Left colon (tissue), 2 donors: ENCODE results near the gene PTPRH. TPM values are rescaled to one million over a fixed set of nuclear protein-coding genes. Genes with fewer than 3 reads are reported as not detected.
A peak's percentile ranks its signal among the peaks of the same experiment; 100 is the strongest.

ENCODE experiments used
- ATAC-seq: fragments of 200-7000 bp; cut with Tn5 transposase; one replicate; pipeline ENCODE4 v1.9.1; 2020; ENCODE audit warnings: mild to moderate bottlenecking, moderate library complexity
- DNase-seq, 2 donors: peaks; one replicate each; pipeline ENCODE4 v3.0.0-alpha.2; 2020
- intact Hi-C, 2 donors: fragments of 100-400 bp; cut with DNase I in 1 of 2; cut with micrococcal nuclease in 1 of 2; formaldehyde crosslinking; loops; one replicate each; pipeline versions ENCODE4 v1.11.2 to v1.14.0; 2022; cut with DNase I, micrococcal nuclease
- total RNA-seq, 2 donors: library from RNA; stranded (reverse); fragmentation: NEBNext Ultra II Directional; extraction: Animal tissue kit (Norgen Biotek cat#: 25700); gene quantifications; one replicate each; pipeline ENCODE4 v1.2.1, GENCODE V29; 2021
- donor health status: DM: no; HTN: no; CAD: no.
- donor health status: DM: yes; HTN: yes; CAD: no.

PTPRH gene
- total RNA-seq, 2 donors from 2014 or later: 95.7 to 104 TPM

DNA sequence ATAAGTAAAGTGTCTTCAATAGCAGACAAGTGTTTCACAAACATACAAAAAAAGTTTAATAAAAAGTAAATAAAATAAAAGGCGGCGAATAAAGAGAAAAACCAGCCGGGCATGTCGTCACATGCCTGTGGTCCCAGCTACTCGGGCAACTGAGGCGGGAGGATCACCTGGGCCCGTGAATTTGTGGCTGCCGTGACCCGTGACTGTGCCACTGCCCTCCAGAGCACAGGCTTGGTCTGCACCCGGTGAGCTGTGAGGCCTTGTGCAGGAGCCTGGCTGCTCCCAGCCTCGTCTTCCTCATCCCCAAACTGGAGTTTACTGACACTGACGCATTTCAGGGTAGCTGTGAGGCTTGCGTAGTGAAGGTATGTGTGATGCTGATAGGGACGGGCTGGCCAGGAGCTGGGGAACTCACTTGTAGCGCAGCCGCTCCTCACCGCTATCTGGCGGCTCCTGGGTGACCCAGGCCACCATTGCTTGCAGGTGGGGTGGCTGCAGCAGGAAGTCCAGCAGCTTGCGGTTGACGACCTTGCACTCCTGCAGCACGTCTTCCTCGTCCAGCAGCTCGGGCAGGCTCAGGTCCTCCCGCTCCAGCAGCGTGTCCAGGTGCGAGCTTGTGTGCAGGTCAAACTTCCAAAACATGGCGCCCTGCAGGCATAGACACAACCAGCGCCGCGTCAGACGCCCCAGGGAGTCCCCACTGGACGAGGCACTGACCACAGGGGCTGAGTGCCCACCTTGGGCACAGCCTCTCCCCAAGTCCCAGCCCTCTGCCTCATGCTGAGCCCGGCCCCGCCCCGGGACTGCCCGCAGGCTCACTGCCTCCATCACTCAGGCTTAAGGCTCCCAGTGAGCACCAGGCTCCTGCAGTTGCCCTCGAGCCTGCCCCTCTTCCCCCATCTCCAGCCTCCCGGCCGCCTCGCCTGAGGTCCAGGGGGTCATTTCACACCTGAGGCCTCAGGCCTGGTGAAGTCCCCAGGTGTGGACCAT lies 37.5 kb upstream of the PTPRH start:
- no peak for ATAC-seq
- intact Hi-C loops: no loop called here
- no peak for DNase-seq

DNA sequence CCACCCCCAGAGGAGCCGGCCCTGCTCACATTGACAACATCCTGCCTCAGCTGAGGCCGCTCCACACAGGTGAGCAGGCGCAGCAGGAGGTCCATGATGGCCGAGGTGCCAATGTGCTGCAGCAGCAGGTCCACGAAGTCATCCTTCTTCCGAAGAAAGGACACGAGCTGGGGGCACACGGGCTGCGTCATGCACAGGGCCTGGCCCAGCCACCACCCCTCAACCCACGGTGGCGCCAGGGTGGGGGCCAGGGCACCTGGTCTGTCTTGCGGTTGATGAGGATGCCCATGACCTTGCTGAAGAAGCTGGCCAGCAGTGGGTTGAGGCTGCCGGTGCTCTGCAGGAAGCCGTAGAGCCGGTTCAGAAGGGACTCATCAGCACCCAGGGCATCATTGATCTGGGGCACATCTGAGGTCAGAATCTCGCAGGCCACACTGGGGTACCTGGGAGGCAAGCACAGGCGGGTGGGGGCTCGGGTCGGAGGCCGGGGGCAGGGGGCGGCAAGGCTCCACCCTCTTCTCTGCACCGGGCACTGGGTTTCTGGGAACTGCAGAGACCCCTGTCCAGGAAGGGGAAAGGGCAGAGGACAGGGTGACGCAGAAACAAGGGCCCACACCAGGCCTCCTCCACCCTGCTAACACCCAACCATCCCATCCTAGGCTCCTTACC lies 36.1 kb upstream of the PTPRH start:
- ATAC-seq (no peak), DNase-seq (no peak)
- intact Hi-C loops: no loop called here

- intact Hi-C loops: no loop called here
- DNase-seq (no peak), ATAC-seq (no peak)
Observed at GRCh38 chr19:55244004-55244680, 34.8 kb upstream of the PTPRH start.

GRCh38 chr19:55242517-55242916 lies 33.2 kb upstream of the PTPRH start:
- DNase-seq: no peak
- no peak for ATAC-seq
- intact Hi-C loops: no loop called here

DNA sequence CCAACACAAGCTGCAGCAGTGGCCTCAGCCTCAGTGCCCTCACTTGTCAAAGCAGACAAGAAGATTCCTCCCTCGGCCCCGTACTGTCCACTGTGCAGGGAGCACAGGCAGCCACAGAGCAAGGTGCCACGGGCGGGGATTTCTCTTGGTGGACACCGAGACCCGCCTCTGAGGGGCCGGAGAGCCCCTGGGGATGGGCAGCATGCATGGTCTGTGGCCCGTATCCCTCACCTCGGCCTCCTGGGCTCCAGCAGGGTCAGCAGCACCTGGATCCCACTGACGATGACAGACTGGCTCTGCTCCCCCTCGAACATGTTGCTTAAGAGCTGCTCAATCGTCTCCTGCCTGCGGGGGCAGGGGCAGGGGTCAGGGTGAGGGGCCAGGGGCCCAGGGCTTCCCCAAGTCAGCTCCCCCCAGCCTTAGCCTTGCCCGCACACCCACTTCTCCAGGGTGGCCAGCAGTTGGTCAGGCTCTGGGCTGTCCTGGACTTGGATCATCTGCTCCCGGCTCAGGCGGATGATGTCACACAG lies 32.7 kb upstream of the PTPRH start:
- ATAC-seq (no peak), DNase-seq (no peak)
- intact Hi-C loops: no loop called here

DNA sequence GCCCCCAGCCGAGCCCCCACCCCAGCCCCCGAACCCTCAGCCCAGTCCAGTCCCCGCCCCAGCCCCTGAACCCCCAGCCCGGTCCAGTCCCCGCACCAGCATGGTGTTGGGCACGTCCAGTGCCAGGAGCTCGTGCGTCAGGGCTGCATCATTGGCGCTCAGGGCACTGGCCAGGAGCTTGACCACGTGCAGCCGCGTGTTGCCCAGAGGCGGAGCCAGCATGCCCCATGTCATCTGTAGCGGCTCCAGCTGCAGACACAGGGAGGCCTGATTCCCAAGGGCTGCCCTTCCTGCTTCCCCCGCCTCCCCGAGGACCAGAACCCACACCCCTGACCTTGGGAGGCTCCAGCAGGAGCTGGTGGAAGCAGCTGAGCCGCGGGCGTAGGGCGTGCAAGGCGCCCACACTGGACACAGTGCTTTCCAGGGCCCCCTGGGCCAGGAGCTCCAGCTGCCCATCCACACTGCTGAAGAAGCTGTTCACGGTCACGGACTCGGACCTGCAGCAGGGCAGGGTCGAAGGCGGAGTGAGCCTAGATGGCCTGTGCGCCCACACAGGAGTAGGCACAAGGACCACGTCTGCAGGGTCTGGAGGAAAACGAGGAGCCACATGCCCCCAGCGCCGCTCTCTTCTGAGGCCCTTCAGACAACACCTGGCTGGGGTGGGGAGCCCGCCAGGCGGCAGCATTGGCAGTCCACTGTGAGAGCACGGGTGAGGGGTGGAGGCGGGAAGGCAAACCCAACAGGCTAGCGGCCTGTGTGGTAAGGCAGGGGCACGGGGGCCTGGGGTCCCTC lies 32.0 kb upstream of the PTPRH start:
- intact Hi-C loops: no loop called here
- peak; percentile 6 for ATAC-seq

DNA sequence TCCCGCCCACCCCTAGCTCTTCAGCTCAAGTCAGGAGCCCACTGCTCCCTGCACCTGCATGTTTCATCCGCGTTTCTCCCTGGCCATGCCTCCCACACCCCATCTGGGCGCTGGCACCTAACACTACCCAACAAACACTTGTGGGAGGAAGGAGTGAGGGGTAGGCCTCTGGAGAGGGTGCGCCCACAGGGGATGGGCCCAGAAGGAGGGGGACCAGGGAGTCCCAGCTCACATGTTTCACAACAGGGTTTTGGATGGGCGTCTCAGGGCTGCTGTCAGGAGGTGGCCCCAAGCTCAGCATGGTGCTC lies 31.4 kb upstream of the PTPRH start:
- intact Hi-C loops: no loop called here
- ATAC-seq (no peak), DNase-seq (no peak)

More for the DNA sequence above, 32.0 kb upstream of the PTPRH start:
- no peak for DNase-seq

DNA sequence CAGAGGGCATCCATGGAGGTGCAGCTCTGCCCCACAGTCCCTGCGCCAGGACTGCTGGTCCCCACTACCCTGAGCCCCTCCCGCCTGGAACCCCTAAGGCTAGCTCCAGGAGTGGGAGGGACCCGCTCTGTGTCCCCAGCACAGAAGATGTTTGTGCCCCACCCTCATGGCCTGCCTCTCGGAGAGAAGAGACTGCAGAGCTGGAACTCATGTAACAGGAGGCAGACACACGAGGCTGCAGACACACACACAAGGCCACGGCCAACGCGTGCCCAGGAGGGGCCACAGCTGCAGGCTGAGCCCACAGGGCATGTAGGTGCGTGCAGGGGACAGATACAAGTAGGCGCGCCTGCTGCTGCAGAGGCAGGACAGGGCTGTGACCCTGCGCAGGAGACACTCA lies 29.7 kb upstream of the PTPRH start:
- DNase-seq (no peak), ATAC-seq (no peak)
- intact Hi-C loops: no loop called here

GRCh38 chr19:55238030-55238429 lies 28.7 kb upstream of the PTPRH start:
- DNase-seq: no peak
- intact Hi-C loops: no loop called here
- no peak for ATAC-seq

DNA sequence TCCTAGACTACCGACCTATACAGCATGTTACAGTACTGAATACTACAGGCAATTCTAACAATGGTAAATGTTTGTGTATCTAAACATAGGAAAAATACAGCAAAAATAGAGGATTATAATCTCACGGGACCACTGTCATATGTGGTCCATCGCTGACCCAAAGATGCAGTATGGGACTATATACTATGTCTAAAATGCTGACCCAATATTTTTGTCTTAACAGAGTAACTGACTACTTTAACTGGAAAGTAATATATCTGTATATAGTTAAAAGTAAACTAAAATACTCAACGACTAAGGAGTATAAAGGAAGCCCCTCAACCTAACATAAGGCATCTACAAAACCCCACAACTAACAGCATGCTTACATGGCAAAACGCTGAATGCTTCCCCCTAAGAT lies 23.7 kb upstream of the PTPRH start:
- ATAC-seq (no peak), DNase-seq (no peak)
- intact Hi-C loops: no loop called here

DNA sequence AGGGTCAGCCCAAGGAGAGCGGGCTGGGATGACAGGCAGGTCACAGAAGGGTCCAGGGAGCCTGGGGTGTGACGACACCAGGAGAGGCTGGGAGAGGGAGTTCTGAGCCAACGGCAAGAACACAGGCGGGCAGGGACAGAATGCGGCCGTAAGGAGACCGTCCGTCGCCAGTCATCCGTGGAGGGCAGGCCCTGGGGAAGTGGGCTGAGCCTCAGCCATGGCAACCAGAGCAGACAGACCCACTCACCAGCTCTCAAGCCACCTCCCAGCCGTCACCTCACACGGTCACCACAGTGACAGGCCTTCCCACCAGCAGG lies 22.9 kb upstream of the PTPRH start:
- intact Hi-C loops: no loop called here
- ATAC-seq (no peak), DNase-seq (no peak)

- no peak for ATAC-seq
- intact Hi-C loops: no loop called here
- DNase-seq: no peak
Observed at GRCh38 chr19:55231391-55232285, 22.3 kb upstream of the PTPRH start.

DNA sequence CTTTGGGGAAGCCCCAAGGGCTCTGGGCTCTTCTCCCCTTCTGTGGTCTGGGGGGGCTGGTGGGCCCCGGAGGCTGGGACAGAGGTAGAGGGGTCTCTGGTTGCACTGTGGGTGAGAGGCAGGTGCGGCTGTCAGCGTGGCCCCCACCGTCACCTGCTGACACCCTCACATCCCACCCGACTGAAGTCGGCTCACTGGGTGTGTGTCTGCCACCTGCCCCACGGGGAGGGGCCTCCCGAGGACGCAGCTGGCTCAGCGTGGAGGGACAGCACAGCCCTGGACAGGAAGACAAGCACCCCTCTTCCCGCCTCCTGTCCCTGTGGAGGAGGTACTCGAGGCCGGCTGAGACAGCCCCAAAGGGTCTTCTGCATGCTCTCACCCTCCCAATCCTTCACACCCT lies 21.5 kb upstream of the PTPRH start:
- intact Hi-C loops: no loop called here
- ATAC-seq (no peak), DNase-seq (no peak)

- DNase-seq: no peak
- ATAC-seq: no peak
- intact Hi-C loops: no loop called here
Observed at GRCh38 chr19:55230329-55230728, 21.0 kb upstream of the PTPRH start.

DNA sequence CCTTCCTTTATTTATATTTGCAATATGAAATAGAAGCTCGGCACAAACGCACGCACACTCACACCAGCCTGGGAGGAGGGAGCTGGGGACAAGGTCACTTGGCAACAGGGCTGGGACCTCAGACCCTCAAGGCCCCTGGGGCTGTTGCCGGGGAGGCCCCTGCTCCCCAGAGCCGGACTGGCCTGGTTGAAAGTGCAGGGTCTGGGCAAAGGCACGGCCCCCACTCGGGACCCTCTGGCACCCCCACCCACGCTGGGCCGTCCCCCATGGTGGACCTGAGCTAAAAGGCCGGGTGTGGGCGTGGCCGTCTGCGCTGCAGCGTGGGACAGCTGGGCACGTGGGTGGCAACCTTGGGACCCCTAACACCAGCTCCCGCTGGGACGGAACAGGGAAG lies 20.5 kb upstream of the PTPRH start:
- intact Hi-C loops: no loop called here
- DNase-seq: no peak
- ATAC-seq: no peak

DNA sequence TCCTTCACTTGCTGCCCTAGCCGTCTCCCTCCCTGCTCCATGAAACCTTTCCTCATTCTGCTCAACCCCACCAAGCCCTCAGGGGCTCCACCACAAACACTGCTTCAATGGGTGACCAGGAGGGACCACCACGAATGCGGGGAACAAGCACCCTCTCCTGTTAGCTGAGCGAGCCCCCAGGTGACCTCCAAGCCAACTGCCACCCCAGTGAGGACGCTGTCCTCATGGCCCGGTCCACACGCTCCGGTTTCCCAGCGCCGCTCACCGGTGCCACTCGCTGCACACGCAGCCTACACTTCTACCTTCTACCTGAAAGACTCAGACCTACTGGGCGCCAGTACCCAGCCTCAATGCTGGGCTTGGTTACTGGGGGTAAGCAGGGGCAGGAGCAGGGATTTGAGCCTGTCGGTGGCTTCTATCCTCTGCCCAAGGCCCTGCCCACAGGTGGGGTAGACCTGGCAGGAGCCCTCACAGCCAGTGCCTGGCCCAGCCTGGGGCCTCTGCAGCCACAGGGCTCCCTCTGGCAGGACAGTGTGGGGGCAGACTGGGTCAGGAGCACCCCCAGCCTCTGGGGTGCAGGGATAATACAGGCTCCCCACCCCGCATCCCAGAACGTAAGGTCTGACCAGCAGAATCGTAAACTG lies 20.0 kb upstream of the PTPRH start:
- no peak for DNase-seq
- ATAC-seq: no peak
- intact Hi-C loops: no loop called here

- DNase-seq: no peak
Observed at GRCh38 chr19:55228403-55229031, 19.2 kb upstream of the PTPRH start, which contains the start of gene TMEM86B. TSS of gene TMEM86B (minus strand) at chr19:55228763. CDS start at chr19:55228741, 22 bp downstream.

More at GRCh38 chr19:55228403-55229031, 19.2 kb upstream of the PTPRH start, which contains the start of gene TMEM86B:
- ATAC-seq: peak; percentile 66
- intact Hi-C loops: no loop called here
